OCI-LY1 (cell line): Measurements from ENCODE around the gene RUVBL1.
"Not testable (repeated sequence)": the region's sequence is repeated elsewhere in the genome, so short reads cannot be mapped to it uniquely, and the experiment has no call there.

Experiments
- H2AFZ ChIP-seq: fragments of 200-600 bp; sonication (generic), shearing (Covaris generic); 2 replicates; pipeline ENCODE4 v1.6.0; 2014; ENCODE audit warnings: antibody characterized with exemption, mild to moderate bottlenecking, low read length
- H3F3A ChIP-seq: fragments of 200-600 bp; sonication (generic), shearing (Covaris generic); 2 replicates; pipeline ENCODE4 v1.6.0; 2014; ENCODE audit warnings: mild to moderate bottlenecking, antibody characterized with exemption, low read length, moderate library complexity; ENCODE audit not compliant: insufficient read depth
- H3K27ac ChIP-seq: fragments of 200-600 bp; sonication (generic); 2 replicates; pipeline ENCODE4 v1.5.1; 2014; ENCODE audit warnings: low read length, mixed run types, mild to moderate bottlenecking, low read depth; ENCODE audit not compliant: poor library complexity, severe bottlenecking
- H3K27me3 ChIP-seq: fragments of 200-600 bp; sonication (generic); 2 replicates; pipeline ENCODE4 v1.6.0; 2014; ENCODE audit warnings: antibody characterized with exemption, mild to moderate bottlenecking, low read length, moderate library complexity; ENCODE audit not compliant: insufficient read depth
- H3K36me3 ChIP-seq: fragments of 200-600 bp; sonication (generic); 2 replicates; pipeline ENCODE4 v1.6.1; 2014; ENCODE audit warnings: mild to moderate bottlenecking, antibody characterized with exemption, low read length, moderate library complexity, mixed read lengths; ENCODE audit not compliant: insufficient read depth
- H3K4me1 ChIP-seq: fragments of 200-600 bp; sonication (generic); 2 replicates; pipeline ENCODE4 v1.5.1; 2014; ENCODE audit warnings: mild to moderate bottlenecking, low read length, moderate library complexity; ENCODE audit not compliant: insufficient read depth, severe bottlenecking
- H3K4me2 ChIP-seq: fragments of 200-600 bp; sonication (generic), shearing (Covaris generic); 2 replicates; pipeline ENCODE4 v1.6.1; 2014; ENCODE audit warnings: low read length
- H3K4me3 ChIP-seq: fragments of 200-600 bp; sonication (generic); 2 replicates; pipeline ENCODE4 v1.5.1; 2014; ENCODE audit warnings: low read length, low read depth, mild to moderate bottlenecking, mixed read lengths; ENCODE audit not compliant: poor library complexity, severe bottlenecking
- H3K79me2 ChIP-seq: fragments of 200-600 bp; shearing (Covaris generic); 2 replicates; pipeline ENCODE4 v1.6.1; 2016; ENCODE audit warnings: mixed run types, low read length, mixed read lengths; ENCODE audit not compliant: insufficient read depth
- H3K9ac ChIP-seq: fragments of 200-600 bp; sonication (generic), shearing (Covaris generic); 2 replicates; pipeline ENCODE4 v1.6.1; 2014; ENCODE audit warnings: mild to moderate bottlenecking, low read length, mixed read lengths
- H3K9me2 ChIP-seq: fragments of 200-600 bp; sonication (generic), shearing (Covaris generic); 2 replicates; pipeline ENCODE4 v1.6.1; 2014; ENCODE audit warnings: low read depth, mild to moderate bottlenecking, low read length, mixed read lengths
- H3K9me3 ChIP-seq: fragments of 200-600 bp; shearing (Covaris generic); 2 replicates; pipeline ENCODE4 v1.6.1; 2014; ENCODE audit warnings: low read length, mixed read lengths
- H4K20me1 ChIP-seq: fragments of 200-600 bp; sonication (generic), shearing (Covaris generic); 2 replicates; pipeline ENCODE4 v1.6.0; 2016; ENCODE audit warnings: mild to moderate bottlenecking, low read length; ENCODE audit not compliant: insufficient read depth
- EZH2 ChIP-seq: fragments of 200-600 bp; sonication (generic), shearing (Covaris generic); IDR thresholded peaks from 2 replicates; pipeline ENCODE4 v1.8.0; 2017; ENCODE audit warnings: borderline replicate concordance, mixed run types, mild to moderate bottlenecking, antibody characterized with exemption, low read length, moderate library complexity, mixed read lengths
- TF ChIP-seq, protein P1 (sequence below): fragments of 200-600 bp; sonication (generic), shearing (Covaris generic); IDR thresholded peaks from 2 replicates; pipeline ENCODE4 v1.5.1; 2017; ENCODE audit warnings: mild to moderate bottlenecking, antibody characterized with exemption, low read length, moderate library complexity, mixed read lengths

Gene RUVBL1

GRCh38 chr3:128155616-128156360 lies 32.2 kb upstream of the RUVBL1 start:
- Histone ChIP-seq H4K20me1 (no peaks in the 10 kb centered on the region), H3F3A (0 out of 2 replicates have a peak, but pooled peaks cover 5% of the 10 kb centered on the region), H3K9me3 (no peaks in the 10 kb centered on the region), H3K27ac (no peak overlapping the region), H3K36me3 (peaks cover 28% of the 10 kb centered on the region), H3K4me2 (no peak overlapping the region), H3K4me1 (peaks cover 10% of the 10 kb centered on the region), H3K27me3 (no peaks in the 10 kb centered on the region), H3K9ac (no peak overlapping the region), H3K9me2 (no peaks in the 10 kb centered on the region), H3K4me3 (no peak overlapping the region), H2AFZ (no peak overlapping the region), H3K79me2 (no peaks in the 10 kb centered on the region)
- TF ChIP-seq EZH2: no peak
- TF ChIP-seq, protein P1, sequence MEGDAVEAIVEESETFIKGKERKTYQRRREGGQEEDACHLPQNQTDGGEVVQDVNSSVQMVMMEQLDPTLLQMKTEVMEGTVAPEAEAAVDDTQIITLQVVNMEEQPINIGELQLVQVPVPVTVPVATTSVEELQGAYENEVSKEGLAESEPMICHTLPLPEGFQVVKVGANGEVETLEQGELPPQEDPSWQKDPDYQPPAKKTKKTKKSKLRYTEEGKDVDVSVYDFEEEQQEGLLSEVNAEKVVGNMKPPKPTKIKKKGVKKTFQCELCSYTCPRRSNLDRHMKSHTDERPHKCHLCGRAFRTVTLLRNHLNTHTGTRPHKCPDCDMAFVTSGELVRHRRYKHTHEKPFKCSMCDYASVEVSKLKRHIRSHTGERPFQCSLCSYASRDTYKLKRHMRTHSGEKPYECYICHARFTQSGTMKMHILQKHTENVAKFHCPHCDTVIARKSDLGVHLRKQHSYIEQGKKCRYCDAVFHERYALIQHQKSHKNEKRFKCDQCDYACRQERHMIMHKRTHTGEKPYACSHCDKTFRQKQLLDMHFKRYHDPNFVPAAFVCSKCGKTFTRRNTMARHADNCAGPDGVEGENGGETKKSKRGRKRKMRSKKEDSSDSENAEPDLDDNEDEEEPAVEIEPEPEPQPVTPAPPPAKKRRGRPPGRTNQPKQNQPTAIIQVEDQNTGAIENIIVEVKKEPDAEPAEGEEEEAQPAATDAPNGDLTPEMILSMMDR: no peak

GRCh38 chr3:128154354-128154753 lies 30.7 kb upstream of the RUVBL1 start:
- H3K79me2 ChIP-seq, H2AFZ ChIP-seq, H3F3A ChIP-seq, H3K27ac ChIP-seq, H3K9me2 ChIP-seq, H3K4me1 ChIP-seq, H3K9me3 ChIP-seq, H3K27me3 ChIP-seq, H4K20me1 ChIP-seq: not testable (repeated sequence)
- peak overlapping the region; percentile 72 for H3K9ac ChIP-seq
- H3K4me3 ChIP-seq: peak overlapping the region; percentile 71
- peaks cover 28% of the 10 kb centered on the region for H3K36me3 ChIP-seq
- peak overlapping the region; percentile 95 for H3K4me2 ChIP-seq

GRCh38 chr3:128153156-128154041 lies 29.8 kb upstream of the RUVBL1 start, which contains the start of gene EEFSEC:
Gene EEFSEC (plus strand): TSS chr3:128153481. CDS start chr3:128153508, 27 bp downstream.
- Histone ChIP-seq H3K27ac (peak within 1 kb of the TSS; percentile 40), H3K9me2 (no peaks in the 10 kb centered on the region), H3K9ac (peak within 1 kb of the TSS; percentile 72), H2AFZ (0 out of 2 replicates have a peak within 1 kb of the TSS, but pooled peaks have one; percentile 45), H3K4me1 (peaks cover 10% of the 10 kb centered on the region), H3K27me3 (no peaks in the 10 kb centered on the region), H3K9me3 (no peaks in the 10 kb centered on the region), H3K4me2 (peak within 1 kb of the TSS; percentile 95), H3K36me3 (peaks cover 28% of the 10 kb centered on the region), H3K79me2 (no peaks in the 10 kb centered on the region), H3F3A (0 out of 2 replicates have a peak, but pooled peaks cover 5% of the 10 kb centered on the region), H3K4me3 (peak within 1 kb of the TSS; percentile 71), H4K20me1 (no peaks in the 10 kb centered on the region)
- TF ChIP-seq EZH2: no peak
- TF ChIP-seq, protein P1: no peak
